ENCODE data around the gene EOLA2. TPM values are rescaled to one million over a fixed set of nuclear protein-coding genes. Genes with fewer than 3 reads are reported as not detected.

Gene EOLA2
- total and polyA plus RNA-seq, 9 of the 15 experiments (the other 6 are each of a cell fraction or from before 2014, with no cell fraction given), result 27.7 to 61.5 (median 44.3) TPM

- TF ChIP-seq CTCFL (IDR thresholded peaks at IDR 0.05; ENCODE audit: borderline replicate concordance, insufficient read depth, low read depth, low read length, poor library complexity, severe bottlenecking) (no peak), HMBOX1 (IDR thresholded peaks at IDR 0.05) (no peak), AFF4 (CRISPR knock-in tag; IDR thresholded peaks at IDR 0.05) (peak; percentile 66; the same call in 1 of the 2 replicates), ZNF609 (CRISPR knock-in tag; IDR thresholded peaks at IDR 0.05; ENCODE audit: borderline replicate concordance) (no peak), DPF2 (IDR thresholded peaks at IDR 0.05) (peak; percentile 83), PCBP2 (IDR thresholded peaks at IDR 0.05; ENCODE audit: low read depth, low read length, poor library complexity, severe bottlenecking) (no peak), RBM39 (optimal IDR thresholded peaks at IDR 0.05; ENCODE audit: low read depth, low read length) (no peak), PTRF (tag; IDR thresholded peaks at IDR 0.05) (no peak), RBM25 (IDR thresholded peaks at IDR 0.05; ENCODE audit: low read depth, low read length, severe bottlenecking) (no peak), MAFK (IDR thresholded peaks at IDR 0.05; ENCODE audit: low read length) (no peak), POLR2A (conservative IDR thresholded peaks at IDR 0.05) (peak; percentile 68; the same call in 1 of the 2 replicates), MEIS2 (IDR thresholded peaks at IDR 0.05; ENCODE audit: partially characterized antibody) (no peak), RBM17 (IDR thresholded peaks at IDR 0.05; ENCODE audit: borderline replicate concordance, low read depth, low read length) (no peak), STAG1 (CRISPR knock-in tag; IDR thresholded peaks at IDR 0.05; ENCODE audit: borderline replicate concordance) (no peak), CBX1 (IDR thresholded peaks at IDR 0.05; ENCODE audit: low read depth) (no peak), SIN3B (IDR thresholded peaks at IDR 0.05; ENCODE audit: low read depth) (no peak)
These were observed 1.8 kb upstream of the EOLA2 start (continued) for GRCh38 chrX:149939905-149940673.

Data from K562 (cell line).